ENCODE measurements around the gene PCGF1.

- TF ChIP-seq CTCF (IDR thresholded peaks at IDR 0.05 in 8 of 11, conservative IDR thresholded peaks at IDR 0.05 in 3 of 11) (no peak), POLR2A (IDR thresholded peaks at IDR 0.05) (no peak)
Observed at GRCh38 chr2:74512744-74513604, 5.5 kb upstream of the PCGF1 start.

Measured in spleen (tissue), 7 donors.